Smooth muscle cell (in vitro differentiated cells): ENCODE results near the gene PPP1R14B. TPM values are rescaled to one million over a fixed set of nuclear protein-coding genes. Genes with fewer than 3 reads are reported as not detected.

Source experiments
- DNase-seq: peaks from one replicate; lab custom pipeline; 2025; ENCODE audit not compliant: unreplicated experiment; lab: John Stamatoyannopoulos, UW
- H2AFZ ChIP-seq: fragments of 200-600 bp; sonication (generic); 2 replicates; pipeline ENCODE4 v1.6.0; 2016; ENCODE audit warnings: antibody characterized with exemption, low read depth, mild to moderate bottlenecking
- H3F3A ChIP-seq: fragments of 200-600 bp; sonication (generic); 2 replicates; pipeline ENCODE4 v1.6.0; 2017; ENCODE audit warnings: antibody characterized with exemption, low read depth
- H3K27ac ChIP-seq: fragments of 200-600 bp; sonication (generic); 2 replicates; pipeline ENCODE4 v1.5.1; 2016; ENCODE audit warnings: low read depth, mild to moderate bottlenecking
- H3K27me3 ChIP-seq: fragments of 200-600 bp; sonication (generic); 2 replicates; pipeline ENCODE4 v1.6.1; 2016; ENCODE audit warnings: low read depth, mild to moderate bottlenecking
- H3K36me3 ChIP-seq: fragments of 200-600 bp; sonication (generic); 2 replicates; pipeline ENCODE4 v1.5.1; 2016; ENCODE audit warnings: low read depth
- H3K4me1 ChIP-seq: fragments of 200-600 bp; sonication (generic); 2 replicates; pipeline ENCODE4 v1.5.1; 2016; ENCODE audit warnings: low read depth
- H3K4me2 ChIP-seq: fragments of 200-600 bp; sonication (generic); 2 replicates; pipeline ENCODE4 v1.6.0; 2016; ENCODE audit warnings: mild to moderate bottlenecking
- H3K4me3 ChIP-seq: fragments of 200-600 bp; sonication (generic); 2 replicates; pipeline ENCODE4 v1.5.1; 2016; ENCODE audit warnings: mild to moderate bottlenecking
- H3K79me2 ChIP-seq: fragments of 200-600 bp; sonication (generic); 2 replicates; pipeline ENCODE4 v1.6.0; 2016; ENCODE audit warnings: low read depth, mild to moderate bottlenecking
- H3K9ac ChIP-seq: fragments of 200-600 bp; sonication (generic); 2 replicates; pipeline ENCODE4 v1.6.0; 2016; ENCODE audit warnings: low read depth
- H3K9me3 ChIP-seq: fragments of 200-600 bp; sonication (generic); replicated peaks from 2 replicates; pipeline ENCODE4 v1.5.1; 2016; ENCODE audit warnings: low read depth
- H4K20me1 ChIP-seq: fragments of 200-600 bp; sonication (generic); 2 replicates; pipeline ENCODE4 v1.6.0; 2016; ENCODE audit warnings: low read depth
- CTCF ChIP-seq: fragments of 200-600 bp; sonication (generic); IDR thresholded peaks from 2 replicates; pipeline ENCODE4 v1.5.1; 2017; ENCODE audit warnings: borderline replicate concordance, mild to moderate bottlenecking, antibody characterized with exemption; ENCODE audit not compliant: insufficient read depth, poor library complexity, severe bottlenecking
- WGBS: methylation state at CpG from one replicate; pipeline ENCODE4 v1.1.7; 2016; ENCODE audit warnings: low lambda C conversion rate; 5-methylcytosine and 5-hydroxymethylcytosine counted together
- polyA plus RNA-seq: library from polyadenylated mRNA; unstranded; fragments of >200 nt; fragmentation: Nextera tagmentation; extraction: Ambion mirVana; gene quantifications from 2 replicates; pipeline ENCODE4 v1.2.1, GENCODE V29; 2016
- total RNA-seq: library from RNA; depleted of rRNA; stranded (reverse); fragments of >200 nt; gene quantifications from 2 replicates; pipeline ENCODE4 v1.2.3, GENCODE V29; 2014

Gene PPP1R14B
- total and polyA plus RNA-seq, 2 experiments from 2014 or later: 242 to 530 TPM

DNA sequence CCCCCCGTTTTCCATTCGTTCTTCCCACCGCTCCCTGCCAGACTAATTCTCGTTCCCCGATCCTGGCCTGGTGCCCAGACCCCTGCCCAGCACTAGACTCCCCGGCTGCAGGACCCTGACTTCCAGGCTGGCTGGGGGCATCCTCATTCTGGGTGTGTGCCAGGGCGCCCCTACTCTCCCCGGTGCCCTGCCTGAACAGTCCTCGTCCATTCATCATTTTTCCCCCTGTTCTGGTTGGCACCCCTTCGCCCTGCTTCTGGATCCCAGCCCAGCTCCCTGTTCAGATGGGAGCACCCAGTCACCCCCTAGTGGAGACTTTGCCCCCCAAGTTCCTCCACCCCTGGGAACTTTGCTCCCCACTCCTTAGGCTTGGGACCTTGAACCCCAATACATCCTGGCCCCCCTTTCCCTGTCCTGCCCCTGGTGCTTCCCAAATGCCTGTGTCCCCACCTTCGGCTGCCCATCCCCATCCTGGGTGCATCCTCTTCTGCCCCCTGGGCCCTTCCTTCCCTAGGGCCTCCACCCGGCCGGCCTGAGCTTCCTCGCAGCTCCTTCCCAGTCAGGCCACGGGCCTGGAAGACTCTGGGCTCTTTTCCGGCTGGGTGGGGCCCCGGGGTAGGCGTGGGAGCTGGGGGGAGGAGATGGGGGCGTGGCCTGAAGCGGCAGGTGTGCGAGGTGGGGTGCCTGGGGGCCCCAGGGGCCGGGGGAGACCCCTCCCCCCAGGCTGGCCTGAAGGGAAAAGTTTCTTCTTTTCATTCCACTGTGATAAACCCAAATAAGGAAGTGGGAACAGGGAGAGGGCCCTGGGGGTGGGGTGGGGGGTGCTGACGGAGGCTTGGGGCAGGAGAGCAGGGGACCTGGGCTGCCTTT, 5.5 kb upstream of the PPP1R14B start:
- Histone ChIP-seq H3F3A (no peaks in the 10 kb centered on the region), H3K27ac (no peak overlapping the region), H3K4me1 (peaks cover 19% of the 10 kb centered on the region), H3K4me3 (peak overlapping the region; percentile 92), H3K36me3 (no peaks in the 10 kb centered on the region), H3K9me3 (no peaks in the 10 kb centered on the region), H2AFZ (peak overlapping the region; percentile 66), H3K9ac (peak overlapping the region; percentile 75), H4K20me1 (peaks cover 30% of the 10 kb centered on the region), H3K79me2 (peaks cover 8% of the 10 kb centered on the region), H3K4me2 (peak overlapping the region; percentile 100), H3K27me3 (no peaks in the 10 kb centered on the region)
- peak; percentile 33 for TF ChIP-seq CTCF
- no peak for DNase-seq
- 3% methylated on average over 21 of the region's 23 CpGs for WGBS

DNA sequence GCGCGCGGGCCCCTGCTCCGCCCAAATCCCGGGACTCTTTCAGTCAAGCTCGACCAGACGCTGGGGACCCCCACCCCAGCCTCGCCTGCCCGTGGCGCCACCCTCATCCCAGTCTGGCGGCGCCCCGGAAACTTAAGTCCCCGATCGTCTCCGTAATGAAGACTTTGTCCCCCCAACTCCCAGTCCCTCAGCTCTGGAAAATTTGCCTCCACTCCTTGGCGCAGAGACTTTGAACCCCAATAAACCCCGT, 4.9 kb upstream of the PPP1R14B start:
- Histone ChIP-seq H3K27me3 (no peaks in the 10 kb centered on the region), H3K36me3 (no peaks in the 10 kb centered on the region), H2AFZ (peak overlapping the region; percentile 66), H3K4me3 (peak overlapping the region; percentile 92), H3K9ac (peak overlapping the region; percentile 75), H3K79me2 (peaks cover 8% of the 10 kb centered on the region), H3K4me2 (peak overlapping the region; percentile 100), H3K4me1 (peaks cover 19% of the 10 kb centered on the region), H3K9me3 (no peaks in the 10 kb centered on the region), H3F3A (no peaks in the 10 kb centered on the region), H4K20me1 (peaks cover 29% of the 10 kb centered on the region), H3K27ac (no peak overlapping the region)
- 3% methylated on average over 6 of the region's 18 CpGs for WGBS
- TF ChIP-seq CTCF: no peak
- DNase-seq: no peak

DNA sequence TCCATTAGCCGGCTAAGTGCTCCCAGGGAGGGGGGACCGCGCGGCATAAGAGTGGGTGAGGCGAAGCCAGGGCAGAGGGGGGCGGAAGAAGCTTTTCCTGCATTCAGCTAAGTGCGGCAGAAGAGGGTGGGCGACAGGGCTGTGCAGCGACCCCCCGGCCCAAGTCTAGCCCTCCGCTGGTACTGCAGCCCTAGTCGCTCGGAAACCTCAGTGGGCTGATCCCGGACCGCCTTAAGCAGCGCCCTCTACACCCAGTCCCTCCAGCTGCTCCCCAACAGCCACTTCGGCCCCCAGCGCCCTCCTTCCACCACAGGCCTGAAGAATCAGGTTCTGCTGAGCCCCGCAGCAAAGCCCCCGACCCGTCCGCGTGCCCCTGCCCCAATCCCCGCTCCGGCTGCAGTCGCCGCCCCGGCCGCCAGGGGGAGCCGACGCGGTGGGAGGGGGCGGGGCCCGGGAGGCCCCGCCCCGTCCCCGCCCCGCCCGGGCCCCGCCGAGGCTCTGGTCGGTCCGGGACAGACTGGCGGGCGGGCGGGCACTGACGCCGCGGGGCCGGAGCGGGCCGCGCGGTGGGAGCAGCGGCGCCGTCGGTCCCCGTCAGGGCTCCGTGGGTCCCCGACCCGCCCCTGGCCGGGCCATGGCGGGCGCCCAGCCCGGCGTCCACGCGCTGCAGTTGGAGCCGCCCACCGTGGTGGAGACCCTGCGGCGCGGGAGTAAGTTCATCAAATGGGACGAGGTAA, 4.4 kb upstream of the PPP1R14B start, which contains the start of gene PLCB3:
PLCB3 (plus strand) TSS at position 515 of the 737 bp plus-strand sequence; CDS start at position 635, 120 bp downstream.
- peak within 1 kb of the TSS; percentile 100 for H3K4me2 ChIP-seq
- H3K9me3 ChIP-seq: no peaks in the 10 kb centered on the region
- no peak within 1 kb of the TSS for H3K27ac ChIP-seq
- DNase-seq: peak; percentile 37
- H3K36me3 ChIP-seq: no peaks in the 10 kb centered on the region
- no peaks in the 10 kb centered on the region for H3F3A ChIP-seq
- 1% methylated on average over 17 of the region's 75 CpGs for WGBS
- peak; percentile 71 for TF ChIP-seq CTCF
- H4K20me1 ChIP-seq: peaks cover 25% of the 10 kb centered on the region
- peaks cover 19% of the 10 kb centered on the region for H3K4me1 ChIP-seq
- H2AFZ ChIP-seq: peak within 1 kb of the TSS; percentile 86
- no peaks in the 10 kb centered on the region for H3K27me3 ChIP-seq
- peak within 1 kb of the TSS; percentile 75 for H3K9ac ChIP-seq
- H3K4me3 ChIP-seq: peak within 1 kb of the TSS; percentile 92
- peaks cover 10% of the 10 kb centered on the region for H3K79me2 ChIP-seq
